Neutrophil (primary cell): ENCODE measurements around the gene DEDD.

Experiments used
- H3K27ac ChIP-seq: fragments of 200-600 bp; sonication (generic); 2 replicates; pipeline ENCODE4 v1.5.1; 2016; ENCODE audit warnings: mild to moderate bottlenecking, moderate library complexity
- H3K27me3 ChIP-seq: fragments of 200-600 bp; sonication (generic); 2 replicates; pipeline ENCODE4 v1.6.0; 2016; ENCODE audit warnings: mild to moderate bottlenecking
- H3K36me3 ChIP-seq: fragments of 200-600 bp; sonication (generic); 2 replicates; pipeline ENCODE4 v1.5.1; 2017
- H3K4me1 ChIP-seq, 2 experiments: fragments of 200-600 bp in 1 of 2; sonication (generic) in 1 of 2; 1 replicate in 1 of 2; 2 replicates in 1 of 2; pipeline versions ENCODE4 v1.5.1 to v1.6.1; 2013 to 2016; ENCODE audit warnings: low read depth in 1 of 2, low read length in 1 of 2, mild to moderate bottlenecking in 1 of 2, moderate library complexity in 1 of 2; ENCODE audit not compliant: control insufficient read depth in 1 of 2, insufficient read depth in 1 of 2
- H3K4me3 ChIP-seq, 2 experiments: fragments of 200-600 bp in 1 of 2; sonication (generic) in 1 of 2; 1 replicate in 1 of 2; 2 replicates in 1 of 2; pipeline ENCODE4 v1.5.1; 2013 to 2016; ENCODE audit warnings: low read depth in 1 of 2, low read length in 1 of 2, mild to moderate bottlenecking in 1 of 2, moderate library complexity in 1 of 2
- H3K9me3 ChIP-seq: fragments of 200-600 bp; sonication (generic); 2 replicates; pipeline ENCODE4 v1.5.1; 2016
- TF ChIP-seq, protein P1 (sequence below): fragments of 200-600 bp; sonication (generic); IDR thresholded peaks from 2 replicates; pipeline ENCODE4 v1.5.1; 2016; ENCODE audit warnings: antibody characterized with exemption

Gene DEDD

DNA sequence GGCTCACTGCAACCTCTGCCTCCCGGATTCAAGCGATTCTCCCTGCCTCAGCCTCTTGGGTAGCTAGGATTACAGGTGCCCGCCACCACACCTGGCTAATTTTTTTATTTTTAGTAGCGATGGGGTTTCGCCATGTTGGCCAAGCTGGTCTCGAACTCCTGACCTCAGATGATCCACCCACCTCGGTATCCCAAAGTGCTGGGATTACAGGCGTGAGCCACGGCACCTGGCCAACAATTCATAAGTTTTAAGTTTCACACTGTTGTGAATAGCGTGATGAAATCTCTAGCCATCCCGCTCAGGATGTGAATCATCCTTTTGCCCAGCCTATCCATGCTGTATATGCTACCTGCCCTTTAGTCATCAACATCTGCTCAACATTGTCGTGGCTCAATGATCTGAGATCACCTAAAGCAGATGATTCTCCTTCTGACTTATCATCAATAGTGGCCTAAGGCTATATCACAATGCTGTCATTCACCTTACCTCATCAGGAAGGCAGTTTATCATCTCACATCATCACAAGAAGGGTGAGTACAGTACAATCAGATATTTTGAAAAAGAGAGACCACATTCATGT is 17.2 kb downstream of the DEDD start:
- TF ChIP-seq, protein P1, sequence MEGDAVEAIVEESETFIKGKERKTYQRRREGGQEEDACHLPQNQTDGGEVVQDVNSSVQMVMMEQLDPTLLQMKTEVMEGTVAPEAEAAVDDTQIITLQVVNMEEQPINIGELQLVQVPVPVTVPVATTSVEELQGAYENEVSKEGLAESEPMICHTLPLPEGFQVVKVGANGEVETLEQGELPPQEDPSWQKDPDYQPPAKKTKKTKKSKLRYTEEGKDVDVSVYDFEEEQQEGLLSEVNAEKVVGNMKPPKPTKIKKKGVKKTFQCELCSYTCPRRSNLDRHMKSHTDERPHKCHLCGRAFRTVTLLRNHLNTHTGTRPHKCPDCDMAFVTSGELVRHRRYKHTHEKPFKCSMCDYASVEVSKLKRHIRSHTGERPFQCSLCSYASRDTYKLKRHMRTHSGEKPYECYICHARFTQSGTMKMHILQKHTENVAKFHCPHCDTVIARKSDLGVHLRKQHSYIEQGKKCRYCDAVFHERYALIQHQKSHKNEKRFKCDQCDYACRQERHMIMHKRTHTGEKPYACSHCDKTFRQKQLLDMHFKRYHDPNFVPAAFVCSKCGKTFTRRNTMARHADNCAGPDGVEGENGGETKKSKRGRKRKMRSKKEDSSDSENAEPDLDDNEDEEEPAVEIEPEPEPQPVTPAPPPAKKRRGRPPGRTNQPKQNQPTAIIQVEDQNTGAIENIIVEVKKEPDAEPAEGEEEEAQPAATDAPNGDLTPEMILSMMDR, result no peak

DNA sequence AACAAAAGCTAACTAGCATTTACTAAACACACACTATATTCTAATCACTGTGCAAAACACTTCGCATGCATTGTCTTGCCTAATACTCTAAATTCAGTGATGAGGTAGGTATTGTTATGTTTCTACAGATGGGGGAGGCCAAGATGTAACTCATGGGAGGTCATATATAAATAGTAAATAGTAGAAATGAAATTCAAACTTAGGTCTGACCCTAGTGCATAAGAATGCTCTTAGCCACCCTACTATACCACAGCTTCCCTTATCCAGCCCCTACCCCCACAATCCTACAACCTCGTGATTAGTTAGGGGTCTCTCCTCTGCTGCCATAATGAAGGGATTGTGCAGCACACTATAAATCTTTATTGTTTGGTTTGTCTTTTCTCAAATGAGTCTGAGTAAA is 17.9 kb downstream of the DEDD start:
- H3K4me1 ChIP-seq, result peaks cover 36 to 38% of the 10 kb centered on the region in 2 experiments
- TF ChIP-seq, protein P1, result no peak

More for the DNA sequence above, 17.2 kb downstream of the DEDD start:
- no peaks in the 10 kb centered on the region for H3K9me3 ChIP-seq
- no peak overlapping the region for H3K27ac ChIP-seq
- H3K4me1 ChIP-seq, result peaks cover 40 to 44% of the 10 kb centered on the region in 2 experiments
- H3K4me3 ChIP-seq, result no peak overlapping the region
- no peaks in the 10 kb centered on the region for H3K27me3 ChIP-seq
- peaks cover 13% of the 10 kb centered on the region for H3K36me3 ChIP-seq

DNA sequence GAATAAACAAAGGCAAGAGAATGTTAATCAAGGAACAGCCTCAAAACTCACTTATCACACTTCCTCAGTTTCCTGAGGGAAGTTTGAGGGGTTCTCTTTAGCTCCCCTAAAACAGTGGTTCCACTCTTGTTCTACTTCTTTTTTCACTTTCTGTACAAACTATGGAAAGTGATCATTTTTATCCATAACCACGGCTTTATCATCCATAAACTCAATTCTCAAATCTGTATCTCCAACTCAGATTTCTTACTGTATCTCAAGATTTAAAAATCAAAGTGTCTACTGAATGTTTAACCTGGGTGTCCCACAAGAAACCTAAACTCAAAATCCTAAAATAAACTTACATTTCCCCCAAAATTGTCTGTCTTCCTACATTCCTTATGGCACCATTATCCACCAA is 18.6 kb downstream of the DEDD start:
- H3K27ac ChIP-seq, result no peak overlapping the region
- H3K9me3 ChIP-seq, result no peaks in the 10 kb centered on the region
- no peaks in the 10 kb centered on the region for H3K27me3 ChIP-seq
- TF ChIP-seq, protein P1, result no peak
- peaks cover 29 to 32% of the 10 kb centered on the region in 2 experiments for H3K4me1 ChIP-seq
- H3K4me3 ChIP-seq, result no peak overlapping the region
- H3K36me3 ChIP-seq, result no peaks in the 10 kb centered on the region

More for the DNA sequence above, 17.9 kb downstream of the DEDD start:
- Histone ChIP-seq H3K9me3 (no peaks in the 10 kb centered on the region), H3K4me3 (no peak overlapping the region), H3K27me3 (no peaks in the 10 kb centered on the region), H3K36me3 (peaks cover 6% of the 10 kb centered on the region), H3K27ac (no peak overlapping the region)

GRCh38 chr1:161111527-161111926 is 20.9 kb downstream of the DEDD start:
- H3K36me3 ChIP-seq, result no peaks in the 10 kb centered on the region
- H3K9me3 ChIP-seq, result no peaks in the 10 kb centered on the region
- H3K27ac ChIP-seq, result no peak overlapping the region
- no peak overlapping the region for H3K4me3 ChIP-seq
- H3K27me3 ChIP-seq, result no peaks in the 10 kb centered on the region
- H3K4me1 ChIP-seq, result peaks cover 10 to 13% of the 10 kb centered on the region in 2 experiments
- TF ChIP-seq, protein P1, result no peak

GRCh38 chr1:161111117-161111516 is 21.4 kb downstream of the DEDD start:
- no peaks in the 10 kb centered on the region for H3K9me3 ChIP-seq
- no peak overlapping the region for H3K27ac ChIP-seq
- H3K4me1 ChIP-seq, result peaks cover 7 to 9% of the 10 kb centered on the region in 2 experiments
- TF ChIP-seq, protein P1, result no peak
- no peaks in the 10 kb centered on the region for H3K27me3 ChIP-seq
- H3K4me3 ChIP-seq, result no peak overlapping the region
- no peaks in the 10 kb centered on the region for H3K36me3 ChIP-seq
